Transverse colon (tissue), 4 donors: ENCODE results near the gene FAH. TPM values are rescaled to one million over a fixed set of nuclear protein-coding genes. Genes with fewer than 3 reads are reported as not detected.
"Not testable (repeated sequence)": the region's sequence is repeated elsewhere in the genome, so short reads cannot be mapped to it uniquely, and the experiment has no call there.

ENCODE experiments used
- DNase-seq: peaks from one replicate; pipeline ENCODE4 v3.0.0-alpha.2; 2019
- H3K27ac ChIP-seq, 4 donors: fragments of 200-600 bp; sonication (generic); 2 replicates each; pipeline ENCODE4 v1.5.1; 2016 to 2018; ENCODE audit warnings: inconsistent platforms in 4 of 4
- H3K27me3 ChIP-seq: fragments of 200-600 bp; sonication (generic); 2 replicates; pipeline ENCODE4 v1.5.1; 2017; ENCODE audit warnings: inconsistent platforms
- H3K36me3 ChIP-seq, 4 donors: fragments of 200-600 bp; sonication (generic); 2 replicates each; pipeline ENCODE4 v1.5.1; 2017 to 2019; ENCODE audit warnings: inconsistent platforms in 4 of 4
- H3K4me1 ChIP-seq, 4 donors: fragments of 200-600 bp; sonication (generic); 2 replicates each; pipeline ENCODE4 v1.5.1; 2017 to 2020; ENCODE audit warnings: inconsistent platforms in 4 of 4
- H3K4me3 ChIP-seq, 4 donors: fragments of 200-600 bp; sonication (generic); 1 replicate in 1 of 4; 2 replicates in 3 of 4; pipeline versions ENCODE4 v1.5.1 to v1.6.1; 2017 to 2019; ENCODE audit warnings: inconsistent platforms in 4 of 4
- H3K9me3 ChIP-seq, 2 donors: fragments of 200-600 bp; sonication (generic); 2 replicates each; pipeline ENCODE4 v1.5.1; 2017 to 2019; ENCODE audit warnings: inconsistent platforms in 2 of 2
- EP300 ChIP-seq: sonication (generic); formaldehyde crosslinking; IDR thresholded peaks from one replicate; pipeline ENCODE4 v1.6.1; 2017; ENCODE audit warnings: antibody characterized with exemption, low read depth
- POLR2A ChIP-seq: fragments of 450-650 bp; IDR thresholded peaks from one replicate; pipeline ENCODE4 v1.6.1; 2016; ENCODE audit warnings: antibody characterized with exemption, mild to moderate bottlenecking, moderate library complexity
- POLR2AphosphoS5 ChIP-seq, 3 donors: sonication (generic); formaldehyde crosslinking; IDR thresholded peaks; one replicate each; pipeline ENCODE4 v1.6.1; 2016; ENCODE audit warnings: antibody characterized with exemption in 3 of 3
- WGBS, 2 donors: methylation state at CpG; one replicate each; pipeline ENCODE4 v1.1.5; 2018; ENCODE audit warnings: low coverage in 1 of 2; 5-methylcytosine and 5-hydroxymethylcytosine counted together
- in situ Hi-C, 4 donors: fragments of 200-750 bp; cut with MboI; loops; one replicate each; pipeline versions ENCODE4 v1.15.0 to v1.15.1; 2017; ENCODE audit warnings: low sequenced_read_pairs in 3 of 4, low pct_ligation_motif_present in 1 of 4, low pct_unique_long_range_greater_than_20kb in 1 of 4
- intact Hi-C: fragments of 100-400 bp; cut with DNase I; formaldehyde crosslinking; loops from one replicate; pipeline ENCODE4 v1.15.1; 2023; ENCODE audit warnings: low total_unique reads
- total RNA-seq, 4 donors: library from RNA; depleted of rRNA; stranded (reverse); fragments of >200 nt; gene quantifications; one replicate each; pipeline ENCODE4 v1.1.0, GENCODE V29; 2016
- TF ChIP-seq, protein P1 (sequence below), 5 experiments: fragments of 200-600 bp in 3 of 5; fragments of 450-650 bp in 2 of 5; sonication (generic) in 3 of 5; IDR thresholded peaks; 1 replicate in 2 of 5; 2 replicates in 3 of 5; pipeline ENCODE4 v1.5.1; 2016 to 2017; ENCODE audit warnings: antibody characterized with exemption in 5 of 5, inconsistent platforms in 3 of 5, mild to moderate bottlenecking in 2 of 5, moderate library complexity in 1 of 5

The FAH gene
- total RNA-seq, 4 donors from 2014 or later: 5.6 to 10.6 (median 8.7) TPM

GRCh38 chr15:80121546-80121945 is 31.3 kb upstream of the FAH start:
- intact Hi-C loops: no loop called here

GRCh38 chr15:80123034-80123433 is 29.8 kb upstream of the FAH start:
- intact Hi-C loops (no loop called here), in situ Hi-C loops (no loop called here)
- no peak for DNase-seq
- no peak overlapping the region for H3K27ac ChIP-seq
- TF ChIP-seq POLR2AphosphoS5 (IDR thresholded peaks at IDR 0.05) (no peak), POLR2A (no peak), EP300 (no peak)
- TF ChIP-seq, protein P1, sequence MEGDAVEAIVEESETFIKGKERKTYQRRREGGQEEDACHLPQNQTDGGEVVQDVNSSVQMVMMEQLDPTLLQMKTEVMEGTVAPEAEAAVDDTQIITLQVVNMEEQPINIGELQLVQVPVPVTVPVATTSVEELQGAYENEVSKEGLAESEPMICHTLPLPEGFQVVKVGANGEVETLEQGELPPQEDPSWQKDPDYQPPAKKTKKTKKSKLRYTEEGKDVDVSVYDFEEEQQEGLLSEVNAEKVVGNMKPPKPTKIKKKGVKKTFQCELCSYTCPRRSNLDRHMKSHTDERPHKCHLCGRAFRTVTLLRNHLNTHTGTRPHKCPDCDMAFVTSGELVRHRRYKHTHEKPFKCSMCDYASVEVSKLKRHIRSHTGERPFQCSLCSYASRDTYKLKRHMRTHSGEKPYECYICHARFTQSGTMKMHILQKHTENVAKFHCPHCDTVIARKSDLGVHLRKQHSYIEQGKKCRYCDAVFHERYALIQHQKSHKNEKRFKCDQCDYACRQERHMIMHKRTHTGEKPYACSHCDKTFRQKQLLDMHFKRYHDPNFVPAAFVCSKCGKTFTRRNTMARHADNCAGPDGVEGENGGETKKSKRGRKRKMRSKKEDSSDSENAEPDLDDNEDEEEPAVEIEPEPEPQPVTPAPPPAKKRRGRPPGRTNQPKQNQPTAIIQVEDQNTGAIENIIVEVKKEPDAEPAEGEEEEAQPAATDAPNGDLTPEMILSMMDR (IDR thresholded peaks at IDR 0.05): no peak
- no peaks in the 10 kb centered on the region for H3K9me3 ChIP-seq
- H3K27me3 ChIP-seq: no peaks in the 10 kb centered on the region
- 88 to 90% methylated on average over 6 of the region's 6 CpGs for WGBS, 2 donors
- H3K4me1 ChIP-seq: no peaks in the 10 kb centered on the region
- no peak overlapping the region for H3K4me3 ChIP-seq
- H3K36me3 ChIP-seq: peaks cover 0 to 31% (median 12%) of the 10 kb centered on the region in 4 donors

More at GRCh38 chr15:80121546-80121945, 31.3 kb upstream of the FAH start:
- H3K4me3 ChIP-seq: no peak overlapping the region
- H3K4me1 ChIP-seq: no peaks in the 10 kb centered on the region
- no peaks in the 10 kb centered on the region for H3K27me3 ChIP-seq
- no peak for DNase-seq
- no peak for TF ChIP-seq POLR2AphosphoS5 (IDR thresholded peaks at IDR 0.05)
- TF ChIP-seq, protein P1 (IDR thresholded peaks at IDR 0.05): no peak
- TF ChIP-seq EP300: no peak
- no peak for TF ChIP-seq POLR2A
- WGBS, 2 donors: 84 to 89% methylated on average over 4 of the region's 4 CpGs
- in situ Hi-C loops: no loop called here
- H3K36me3 ChIP-seq: peaks cover 0 to 25% (median 12%) of the 10 kb centered on the region in 4 donors
- no peaks in the 10 kb centered on the region for H3K9me3 ChIP-seq
- H3K27ac ChIP-seq: no peak overlapping the region

DNA sequence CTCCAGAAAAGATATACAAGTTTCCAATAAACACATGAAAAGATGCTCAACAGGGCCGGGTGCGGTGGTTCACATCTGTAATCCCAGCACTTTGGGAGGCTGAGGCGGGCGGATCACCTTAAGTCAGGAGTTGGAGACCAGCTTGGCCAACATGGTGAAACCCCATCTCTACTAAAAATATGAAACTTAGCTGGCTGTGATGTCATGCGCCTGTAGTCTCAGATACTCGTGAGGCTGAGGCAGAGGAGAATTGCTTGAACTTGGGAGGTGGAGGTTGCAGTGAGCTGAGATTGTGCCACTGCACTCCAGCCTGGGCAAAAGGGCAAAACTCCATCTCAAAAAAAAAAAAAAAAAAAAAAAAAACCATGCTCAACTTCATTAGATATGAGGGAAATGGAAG is 25.5 kb upstream of the FAH start:
- H3K36me3 ChIP-seq: peaks cover 0 to 38% (median 11%) of the 10 kb centered on the region in 4 donors
- 97 to 100% methylated on average over 4 to 6 of the region's 6 CpGs for WGBS, 2 donors
- H3K27ac ChIP-seq: not testable (repeated sequence)

GRCh38 chr15:80127911-80128310 is 24.9 kb upstream of the FAH start:
- no peak overlapping the region for H3K4me3 ChIP-seq
- no peak overlapping the region for H3K27ac ChIP-seq
- WGBS, 2 donors: 72% methylated on average over 2 of the region's 2 CpGs
- H3K9me3 ChIP-seq: no peaks in the 10 kb centered on the region
- no peak for DNase-seq
- in situ Hi-C loops: no loop called here
- TF ChIP-seq EP300 (no peak), POLR2A (no peak), POLR2AphosphoS5 (IDR thresholded peaks at IDR 0.05) (no peak)
- TF ChIP-seq, protein P1 (IDR thresholded peaks at IDR 0.05): no peak
- intact Hi-C loops: no loop called here
- peaks cover 0 to 38% (median 12%) of the 10 kb centered on the region in 4 donors for H3K36me3 ChIP-seq
- H3K27me3 ChIP-seq: no peaks in the 10 kb centered on the region
- no peaks in the 10 kb centered on the region for H3K4me1 ChIP-seq

More for the DNA sequence above, 25.5 kb upstream of the FAH start:
- H3K27me3 ChIP-seq, H3K4me3 ChIP-seq, H3K9me3 ChIP-seq, in situ Hi-C loops, intact Hi-C loops, H3K4me1 ChIP-seq, DNase-seq: not testable (repeated sequence)

GRCh38 chr15:80132382-80132781 is 20.4 kb upstream of the FAH start:
- Histone ChIP-seq H3K4me1 (no peaks in the 10 kb centered on the region), H3K36me3 (peaks cover 0 to 14% (median 4%) of the 10 kb centered on the region in 4 donors), H3K27me3 (no peaks in the 10 kb centered on the region), H3K27ac (no peak overlapping the region), H3K9me3 (no peaks in the 10 kb centered on the region), H3K4me3 (no peak overlapping the region)
- no peak for DNase-seq
- in situ Hi-C loops (no loop called here), intact Hi-C loops (no loop called here)
- TF ChIP-seq POLR2A (no peak), POLR2AphosphoS5 (IDR thresholded peaks at IDR 0.05) (no peak), EP300 (no peak)
- TF ChIP-seq, protein P1 (IDR thresholded peaks at IDR 0.05): no peak
- 92 to 94% methylated on average over 3 of the region's 3 CpGs for WGBS, 2 donors
